Mesenchymal stem cell (in vitro differentiated cells and primary cell): ENCODE results near the gene PYROXD2. TPM values are rescaled to one million over a fixed set of nuclear protein-coding genes. Genes with fewer than 3 reads are reported as not detected.

ENCODE experiments used
- DNase-seq: peaks from one replicate; pipeline ENCODE4 v3.0.0-alpha.2; 2013
- H2AFZ ChIP-seq: one replicate; pipeline ENCODE4 v1.6.1; 2013; ENCODE audit warnings: low read depth, mild to moderate bottlenecking, control low read depth, inconsistent platforms, low read length, moderate library complexity
- H2AK5ac ChIP-seq: 2 replicates; pipeline ENCODE4 v1.6.1; 2013; ENCODE audit warnings: low read length, moderate library complexity, mild to moderate bottlenecking, inconsistent platforms; ENCODE audit not compliant: severe bottlenecking
- H2BK120ac ChIP-seq: one replicate; pipeline ENCODE4 v1.6.1; 2013; ENCODE audit warnings: low read depth, mild to moderate bottlenecking, inconsistent platforms, low read length, moderate library complexity
- H2BK12ac ChIP-seq, 2 experiments: one replicate each; pipeline ENCODE4 v1.6.1; 2013; ENCODE audit warnings: inconsistent platforms in 2 of 2, low read length in 2 of 2, mild to moderate bottlenecking in 2 of 2, moderate library complexity in 2 of 2, control low read depth in 1 of 2
- H2BK15ac ChIP-seq: one replicate; pipeline ENCODE4 v1.6.1; 2013; ENCODE audit warnings: mild to moderate bottlenecking, low read depth, inconsistent platforms; ENCODE audit not compliant: poor library complexity, severe bottlenecking
- H2BK5ac ChIP-seq: 2 replicates; pipeline ENCODE4 v1.6.1; 2013; ENCODE audit warnings: low read depth, mild to moderate bottlenecking, low read length, control low read depth, inconsistent platforms; ENCODE audit not compliant: poor library complexity, severe bottlenecking
- H3K14ac ChIP-seq, 2 experiments: one replicate each; pipeline ENCODE4 v1.6.1; 2013; ENCODE audit warnings: inconsistent platforms in 2 of 2, low read length in 2 of 2, control low read depth in 1 of 2, mild to moderate bottlenecking in 1 of 2, moderate library complexity in 1 of 2
- H3K18ac ChIP-seq, 2 experiments: one replicate each; pipeline ENCODE4 v1.6.1; 2013; ENCODE audit warnings: inconsistent platforms in 2 of 2, low read length in 2 of 2, control low read depth in 1 of 2, low read depth in 1 of 2, mild to moderate bottlenecking in 1 of 2
- H3K23ac ChIP-seq, 2 experiments: one replicate each; pipeline ENCODE4 v1.6.1; 2013; ENCODE audit warnings: inconsistent platforms in 2 of 2, low read length in 2 of 2, mild to moderate bottlenecking in 2 of 2, moderate library complexity in 2 of 2, control low read depth in 1 of 2
- H3K27ac ChIP-seq: 2 replicates; pipeline ENCODE4 v1.5.1; 2013; ENCODE audit warnings: mild to moderate bottlenecking, moderate library complexity, low read length, control low read depth, inconsistent platforms; ENCODE audit not compliant: poor library complexity, severe bottlenecking
- H3K27me3 ChIP-seq, 2 experiments: 2 replicates each; pipeline versions ENCODE4 v1.6.1 to v1.7.0; 2013; ENCODE audit warnings: low read length in 2 of 2, mild to moderate bottlenecking in 2 of 2, moderate library complexity in 2 of 2, control low read depth in 1 of 2, inconsistent platforms in 1 of 2; ENCODE audit not compliant: control insufficient read depth in 1 of 2, insufficient read depth in 1 of 2
- H3K36me3 ChIP-seq, 2 experiments: 2 replicates each; pipeline versions ENCODE4 v1.6.1 to v1.7.0; 2013; ENCODE audit warnings: low read length in 2 of 2, control low read depth in 1 of 2, inconsistent platforms in 1 of 2, low read depth in 1 of 2, mild to moderate bottlenecking in 1 of 2; ENCODE audit not compliant: insufficient read depth in 2 of 2, control insufficient read depth in 1 of 2
- H3K4ac ChIP-seq, 2 experiments: one replicate each; pipeline ENCODE4 v1.6.1; 2013; ENCODE audit warnings: inconsistent platforms in 2 of 2, low read length in 2 of 2, mild to moderate bottlenecking in 2 of 2, moderate library complexity in 2 of 2, control low read depth in 1 of 2, low read depth in 1 of 2
- H3K4me1 ChIP-seq: 2 replicates; pipeline ENCODE4 v1.6.1; 2013; ENCODE audit warnings: low read depth, low read length, control low read depth; ENCODE audit not compliant: control insufficient read depth, insufficient read depth
- H3K4me2 ChIP-seq: 2 replicates; pipeline ENCODE4 v1.6.1; 2013; ENCODE audit warnings: low read length, mild to moderate bottlenecking, inconsistent platforms; ENCODE audit not compliant: poor library complexity, severe bottlenecking
- H3K4me3 ChIP-seq, 2 experiments: 2 replicates each; pipeline versions ENCODE4 v1.5.1 to v1.7.0; 2013; ENCODE audit warnings: low read length in 2 of 2, mild to moderate bottlenecking in 2 of 2, control low read depth in 1 of 2, low read depth in 1 of 2; ENCODE audit not compliant: insufficient read depth in 1 of 2
- H3K79me1 ChIP-seq: replicated peaks from 2 replicates; pipeline ENCODE4 v1.6.1; 2013; ENCODE audit warnings: mild to moderate bottlenecking, control low read depth, low read length, inconsistent platforms; ENCODE audit not compliant: poor library complexity, severe bottlenecking
- H3K9ac ChIP-seq: 2 replicates; pipeline ENCODE4 v1.7.0; 2013; ENCODE audit warnings: mild to moderate bottlenecking, low read length, moderate library complexity
- H3K9me3 ChIP-seq: 2 replicates; pipeline ENCODE4 v1.7.0; 2013; ENCODE audit warnings: mild to moderate bottlenecking, low read length; ENCODE audit not compliant: control insufficient read depth
- H4K8ac ChIP-seq: one replicate; pipeline ENCODE4 v1.6.1; 2013; ENCODE audit warnings: inconsistent platforms, mild to moderate bottlenecking, low read length, moderate library complexity
- H4K91ac ChIP-seq: one replicate; pipeline ENCODE4 v1.6.1; 2013; ENCODE audit warnings: mild to moderate bottlenecking, low read length, inconsistent platforms
- WGBS: methylation state at CpG from one replicate; pipeline ENCODE4 v1.1.7; 2013; ENCODE audit warnings: mixed read lengths; 5-methylcytosine and 5-hydroxymethylcytosine counted together
- polyA plus RNA-seq, 2 experiments: library from polyadenylated mRNA; stranded (reverse); fragments of 200-250 nt; gene quantifications; one replicate each; pipeline ENCODE4 v1.2.3, GENCODE V29; 2013

The PYROXD2 gene
- 4.8 TPM for polyA plus RNA-seq (2013, experiment 1 of 2)
- 5.4 TPM for polyA plus RNA-seq (2013, experiment 2 of 2)

DNA sequence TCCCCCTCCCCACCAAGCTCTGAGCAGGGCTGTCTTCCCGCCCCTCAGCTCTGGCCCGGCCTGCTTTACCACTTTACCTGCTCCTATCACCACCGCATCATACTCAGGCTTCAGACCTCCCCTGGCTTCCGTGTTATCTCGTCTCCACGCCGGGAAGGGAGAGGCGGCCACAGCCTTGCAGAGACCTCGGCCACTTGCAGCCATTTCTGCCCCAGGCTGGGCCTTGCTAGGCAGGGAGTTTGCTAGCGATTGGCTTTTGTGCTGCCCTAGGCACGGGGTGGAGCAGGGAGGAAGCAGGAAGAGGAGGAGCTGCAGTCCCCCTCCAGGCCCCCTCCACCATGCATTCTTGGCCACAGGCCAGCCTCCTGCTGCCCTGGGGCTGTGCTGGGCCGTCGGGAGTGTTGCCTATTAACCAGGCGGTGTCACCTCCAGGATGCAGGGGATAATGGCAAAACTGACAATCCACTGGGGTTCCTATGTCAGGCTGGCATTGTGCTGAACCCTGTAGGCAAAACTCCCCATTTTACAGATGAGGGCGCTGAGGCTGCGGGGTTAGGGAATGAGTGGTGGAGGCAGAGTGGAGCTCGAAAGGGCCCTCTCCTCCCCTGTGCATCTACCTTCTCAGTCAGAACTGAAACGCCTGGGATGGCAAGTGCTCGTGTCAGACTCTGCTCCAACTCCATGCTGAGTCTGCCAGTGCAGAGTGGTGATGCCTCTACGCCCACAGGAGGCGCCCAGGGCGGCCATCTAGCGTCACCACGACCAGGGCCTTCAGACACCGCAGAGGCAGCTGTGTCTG, at the start of gene PYROXD2:
TSS of gene PYROXD2 (minus strand) at position 251 of the 799 bp plus-strand sequence. CDS start at position 204, 47 bp downstream.
- peak within 1 kb of the TSS; percentile 88 for H2AK5ac ChIP-seq
- H3K4me2 ChIP-seq = peak within 1 kb of the TSS; percentile 77
- 40% methylated on average over 24 of the region's 25 CpGs for WGBS
- H3K4me3 ChIP-seq = peak within 1 kb of the TSS; percentile 60 to 80
- H3K4me1 ChIP-seq = peaks cover 28% of the 10 kb centered on the region
- peaks cover 46 to 48% of the 10 kb centered on the region in 2 experiments for H3K36me3 ChIP-seq
- no peaks in the 10 kb centered on the region for H3K9me3 ChIP-seq
- peak; percentile 90 for DNase-seq
- H3K79me1 ChIP-seq = peaks cover 8% of the 10 kb centered on the region
- H4K8ac ChIP-seq = peak within 1 kb of the TSS; percentile 98
- peak within 1 kb of the TSS; percentile 7 for H2BK15ac ChIP-seq
- H3K18ac ChIP-seq = peak within 1 kb of the TSS; percentile 93 to 98
- H2BK12ac ChIP-seq = peak within 1 kb of the TSS; percentile 45 to 80
- peak within 1 kb of the TSS; percentile 85 to 96 for H3K4ac ChIP-seq
- H3K23ac ChIP-seq = no peak within 1 kb of the TSS
- peak within 1 kb of the TSS; percentile 91 for H3K27ac ChIP-seq
- H2AFZ ChIP-seq = peak within 1 kb of the TSS; percentile 55
- H2BK120ac ChIP-seq = peak within 1 kb of the TSS; percentile 61
- H2BK5ac ChIP-seq = peak within 1 kb of the TSS; percentile 88
- H3K27me3 ChIP-seq = no peaks in the 10 kb centered on the region
- peak within 1 kb of the TSS; percentile 98 for H4K91ac ChIP-seq
- H3K14ac ChIP-seq = peak within 1 kb of the TSS in 1 of 2 experiments; percentile 78
- H3K9ac ChIP-seq = peak within 1 kb of the TSS; percentile 86

DNA sequence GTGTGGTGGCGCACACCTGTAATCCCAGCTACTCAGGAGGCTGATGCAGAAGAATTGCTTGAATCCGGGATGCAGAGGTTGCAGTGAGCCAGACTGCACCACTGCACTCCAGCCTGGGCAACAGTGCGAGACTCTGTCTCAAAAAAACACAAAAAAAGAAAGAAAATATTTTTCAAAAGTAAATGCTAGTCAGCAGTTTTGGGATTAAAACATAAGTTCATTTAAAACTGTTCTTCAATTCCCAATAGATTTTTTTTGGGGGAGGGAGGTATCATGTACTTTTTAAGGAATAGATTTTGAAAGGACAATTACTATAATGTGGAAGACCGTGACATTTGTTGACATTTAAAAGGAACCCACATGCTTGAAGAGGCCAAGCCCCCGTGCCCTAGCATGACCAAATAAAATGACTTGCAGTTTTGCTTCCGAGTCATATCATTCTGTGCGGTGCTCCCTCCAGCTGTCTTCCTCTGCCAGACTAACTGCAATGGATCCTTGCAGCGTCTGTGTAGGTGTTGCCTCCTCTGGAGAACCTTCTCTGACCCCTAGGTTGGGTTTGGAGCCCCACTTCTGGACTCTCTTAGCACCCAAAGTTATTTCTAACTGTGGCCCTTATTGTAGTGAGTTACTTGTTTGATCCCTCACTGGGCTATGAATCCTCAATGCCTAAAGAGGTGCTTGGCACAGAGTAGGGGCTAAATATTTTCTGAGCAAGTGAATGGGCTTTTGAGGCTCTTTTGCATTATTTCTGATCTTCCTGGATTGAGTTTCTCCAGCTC, 49.2 kb upstream of the PYROXD2 start:
- Histone ChIP-seq H3K14ac (no peak overlapping the region), H2AFZ (no peak overlapping the region), H3K18ac (peak overlapping the region in 1 of 2 experiments; percentile 30), H3K4me1 (peaks cover 9% of the 10 kb centered on the region), H3K9ac (no peak overlapping the region), H3K9me3 (no peaks in the 10 kb centered on the region), H3K4me2 (no peak overlapping the region), H2BK15ac (no peak overlapping the region), H3K4ac (peak overlapping the region in 1 of 2 experiments; percentile 38), H3K36me3 (no peaks in the 10 kb centered on the region), H3K27ac (no peak overlapping the region), H4K91ac (no peak overlapping the region), H2BK120ac (no peak overlapping the region), H2BK5ac (no peak overlapping the region), H3K79me1 (no peaks in the 10 kb centered on the region), H3K4me3 (no peak overlapping the region), H4K8ac (peak overlapping the region; percentile 84), H2BK12ac (peak overlapping the region; percentile 75 to 80), H3K27me3 (no peaks in the 10 kb centered on the region), H3K23ac (no peak overlapping the region), H2AK5ac (no peak overlapping the region)
- DNase-seq = no peak
- 53% methylated on average over 7 of the region's 8 CpGs for WGBS

DNA sequence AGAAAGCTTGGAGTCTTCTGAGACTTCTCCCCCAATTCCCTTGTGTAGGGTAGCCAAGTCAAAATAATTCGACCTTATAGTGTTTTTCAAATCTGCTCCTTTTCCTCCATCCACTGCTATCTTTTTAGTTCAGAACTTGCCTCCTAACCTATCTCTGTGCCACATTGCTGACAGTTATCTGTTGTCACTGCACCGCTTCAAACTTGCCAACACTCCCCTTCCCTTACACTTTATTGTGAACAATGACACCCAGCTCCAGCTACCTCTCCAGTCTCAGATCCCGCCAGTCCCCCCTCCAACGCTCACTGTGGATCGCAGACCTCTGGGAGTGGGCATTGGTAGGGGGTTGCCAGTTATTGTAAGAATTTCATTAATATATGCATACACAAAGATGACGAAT, 48.0 kb upstream of the PYROXD2 start:
- no peak overlapping the region for H3K4ac ChIP-seq
- H2BK120ac ChIP-seq = no peak overlapping the region
- no peak overlapping the region for H2AFZ ChIP-seq
- no peak overlapping the region for H2BK15ac ChIP-seq
- H3K14ac ChIP-seq = no peak overlapping the region
- no peak overlapping the region for H3K4me2 ChIP-seq
- H3K4me1 ChIP-seq = peaks cover 9% of the 10 kb centered on the region
- H3K79me1 ChIP-seq = no peaks in the 10 kb centered on the region
- no peak for DNase-seq
- H3K9me3 ChIP-seq = no peaks in the 10 kb centered on the region
- H3K9ac ChIP-seq = no peak overlapping the region
- H2BK12ac ChIP-seq = peak overlapping the region; percentile 45 to 70
- no peak overlapping the region for H3K4me3 ChIP-seq
- no peak overlapping the region for H3K27ac ChIP-seq
- no peak overlapping the region for H3K23ac ChIP-seq
- 100% methylated on average over 3 of the region's 6 CpGs for WGBS
- H3K27me3 ChIP-seq = no peaks in the 10 kb centered on the region
- no peaks in the 10 kb centered on the region for H3K36me3 ChIP-seq
- H4K8ac ChIP-seq = no peak overlapping the region
- no peak overlapping the region for H3K18ac ChIP-seq
- no peak overlapping the region for H4K91ac ChIP-seq
- peak overlapping the region; percentile 68 for H2AK5ac ChIP-seq
- H2BK5ac ChIP-seq = no peak overlapping the region

DNA sequence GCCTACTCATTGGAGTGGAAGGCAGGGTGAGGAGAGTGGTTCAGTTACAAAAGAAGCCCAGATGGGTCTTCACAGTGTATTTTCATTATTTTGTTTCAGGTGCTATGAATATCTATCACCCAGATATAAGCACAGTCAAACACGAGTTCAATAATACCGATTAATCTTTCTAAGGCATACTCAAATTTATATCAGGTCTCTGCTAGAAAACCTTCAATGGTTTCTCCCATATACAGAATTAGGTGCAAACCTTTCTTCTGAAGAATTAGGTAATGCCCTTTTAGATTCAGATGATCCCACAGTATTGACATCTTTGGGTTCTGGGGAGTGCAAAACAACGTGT, 46.5 kb upstream of the PYROXD2 start:
- peak overlapping the region; percentile 48 for H2BK5ac ChIP-seq
- peak overlapping the region; percentile 90 for H2BK120ac ChIP-seq
- no peak overlapping the region for H3K9ac ChIP-seq
- peak overlapping the region; percentile 16 to 72 for H2BK12ac ChIP-seq
- no peak overlapping the region for H3K14ac ChIP-seq
- H3K4me2 ChIP-seq = no peak overlapping the region
- no peak overlapping the region for H3K4ac ChIP-seq
- no peak overlapping the region for H3K4me3 ChIP-seq
- no peak for DNase-seq
- peaks cover 4% of the 10 kb centered on the region for H3K4me1 ChIP-seq
- H3K23ac ChIP-seq = no peak overlapping the region
- H2AFZ ChIP-seq = no peak overlapping the region
- peak overlapping the region; percentile 82 for H3K27ac ChIP-seq
- H3K18ac ChIP-seq = peak overlapping the region in 1 of 2 experiments; percentile 69
- no peaks in the 10 kb centered on the region for H3K27me3 ChIP-seq
- no peaks in the 10 kb centered on the region for H3K36me3 ChIP-seq
- no peaks in the 10 kb centered on the region for H3K79me1 ChIP-seq
- H3K9me3 ChIP-seq = no peaks in the 10 kb centered on the region
- no peak overlapping the region for H2BK15ac ChIP-seq
- WGBS = 92% methylated on average over 2 of the region's 3 CpGs
- H4K91ac ChIP-seq = peak overlapping the region; percentile 76
- peak overlapping the region; percentile 90 for H2AK5ac ChIP-seq
- no peak overlapping the region for H4K8ac ChIP-seq
